Vagina (tissue), 2 donors: ENCODE data around the gene CSF1R. TPM values are rescaled to one million over a fixed set of nuclear protein-coding genes. Genes with fewer than 3 reads are reported as not detected.

Experiments
- DNase-seq, 2 donors: peaks; one replicate each; pipeline ENCODE4 v3.0.0-alpha.2; 2017; ENCODE audit errors: extremely low spot score in 2 of 2
- H3K27ac ChIP-seq: fragments of 200-600 bp; sonication (generic); one replicate; pipeline ENCODE4 v1.5.1; 2019
- H3K27me3 ChIP-seq: fragments of 200-600 bp; sonication (generic); one replicate; pipeline ENCODE4 v1.5.1; 2019
- H3K36me3 ChIP-seq, 2 donors: fragments of 200-600 bp; sonication (generic); one replicate each; pipeline ENCODE4 v1.5.1; 2017 to 2019
- H3K4me1 ChIP-seq: fragments of 200-600 bp; sonication (generic); one replicate; pipeline ENCODE4 v1.5.1; 2019
- H3K4me3 ChIP-seq, 2 donors: fragments of 200-600 bp; sonication (generic); 1 replicate in 1 of 2; 2 replicates in 1 of 2; pipeline ENCODE4 v1.5.1; 2016 to 2019
- H3K9me3 ChIP-seq: fragments of 200-600 bp; sonication (generic); one replicate; pipeline ENCODE4 v1.5.1; 2019
- CTCF ChIP-seq, 3 experiments: fragments of 450-650 bp in 2 of 3; fragments of 200-600 bp in 1 of 3; sonication (generic) in 1 of 3; IDR thresholded peaks; one replicate each; pipeline ENCODE4 v1.5.1; 2017 to 2019; ENCODE audit warnings: antibody characterized with exemption in 3 of 3, mild to moderate bottlenecking in 2 of 3, moderate library complexity in 2 of 3
- POLR2A ChIP-seq, 2 donors: fragments of 450-650 bp; IDR thresholded peaks; one replicate each; pipeline ENCODE4 v1.6.1; 2017; ENCODE audit warnings: antibody characterized with exemption in 2 of 2, mild to moderate bottlenecking in 2 of 2, moderate library complexity in 2 of 2
- POLR2AphosphoS5 ChIP-seq, 2 donors: sonication (generic); formaldehyde crosslinking; IDR thresholded peaks; one replicate each; pipeline ENCODE4 v1.9.0; 2017; ENCODE audit warnings: antibody characterized with exemption in 2 of 2, mild to moderate bottlenecking in 2 of 2, low read depth in 1 of 2; ENCODE audit not compliant: insufficient read depth in 1 of 2
- intact Hi-C: fragments of 100-400 bp; cut with DNase I; formaldehyde crosslinking; loops from one replicate; pipeline ENCODE4 v1.15.1; 2023
- total RNA-seq: library from RNA; depleted of rRNA; stranded (reverse); fragments of >200 nt; gene quantifications from one replicate; pipeline ENCODE4 v1.2.3, GENCODE V29; 2016

CSF1R gene
- total RNA-seq, 1 donor from 2014 or later = 21.4 TPM

- intact Hi-C loops = no loop called here
- no peak for DNase-seq
- no peak for TF ChIP-seq CTCF (IDR thresholded peaks at IDR 0.05)
- TF ChIP-seq POLR2AphosphoS5 (IDR thresholded peaks at IDR 0.05; ENCODE audit: insufficient read depth in 1 of 2, low read depth in 1 of 2) = no peak
- no peak for TF ChIP-seq POLR2A (IDR thresholded peaks at IDR 0.05)
- Histone ChIP-seq H3K27ac (no peak overlapping the region), H3K36me3 (no peaks in the 10 kb centered on the region), H3K4me1 (no peaks in the 10 kb centered on the region), H3K9me3 (no peaks in the 10 kb centered on the region), H3K4me3 (no peak overlapping the region), H3K27me3 (no peaks in the 10 kb centered on the region)
Observed at GRCh38 chr5:150067405-150067960, 18.9 kb downstream of the CSF1R start.

- Histone ChIP-seq H3K4me1 (no peaks in the 10 kb centered on the region), H3K4me3 (no peak overlapping the region), H3K9me3 (no peaks in the 10 kb centered on the region), H3K27ac (no peak overlapping the region), H3K27me3 (no peaks in the 10 kb centered on the region), H3K36me3 (no peaks in the 10 kb centered on the region)
- intact Hi-C loops = no loop called here
- DNase-seq = no peak
- TF ChIP-seq CTCF (IDR thresholded peaks at IDR 0.05) (no peak), POLR2AphosphoS5 (IDR thresholded peaks at IDR 0.05; ENCODE audit: insufficient read depth in 1 of 2, low read depth in 1 of 2) (no peak), POLR2A (IDR thresholded peaks at IDR 0.05) (no peak)
Observed at GRCh38 chr5:150066901-150067396, 19.4 kb downstream of the CSF1R start.

- Histone ChIP-seq H3K4me3 (no peak overlapping the region), H3K4me1 (no peaks in the 10 kb centered on the region), H3K27ac (no peak overlapping the region), H3K36me3 (no peaks in the 10 kb centered on the region), H3K9me3 (no peaks in the 10 kb centered on the region), H3K27me3 (no peaks in the 10 kb centered on the region)
- DNase-seq = no peak
- TF ChIP-seq POLR2A (IDR thresholded peaks at IDR 0.05) (no peak), POLR2AphosphoS5 (IDR thresholded peaks at IDR 0.05; ENCODE audit: insufficient read depth in 1 of 2, low read depth in 1 of 2) (no peak), CTCF (IDR thresholded peaks at IDR 0.05) (no peak)
- intact Hi-C loops = no loop called here
Observed at GRCh38 chr5:150066436-150066835, 19.9 kb downstream of the CSF1R start.

- no peak for DNase-seq
- H3K27ac ChIP-seq = no peak overlapping the region
Observed at GRCh38 chr5:150065886-150066285, 20.5 kb downstream of the CSF1R start.

More at GRCh38 chr5:150065886-150066285, 20.5 kb downstream of the CSF1R start:
- Histone ChIP-seq H3K4me3 (no peak overlapping the region), H3K27me3 (no peaks in the 10 kb centered on the region), H3K4me1 (no peaks in the 10 kb centered on the region), H3K9me3 (no peaks in the 10 kb centered on the region), H3K36me3 (no peaks in the 10 kb centered on the region)
- intact Hi-C loops = no loop called here
- TF ChIP-seq CTCF (IDR thresholded peaks at IDR 0.05) = no peak
- TF ChIP-seq POLR2A (IDR thresholded peaks at IDR 0.05) = no peak
- TF ChIP-seq POLR2AphosphoS5 (IDR thresholded peaks at IDR 0.05; ENCODE audit: insufficient read depth in 1 of 2, low read depth in 1 of 2) = no peak
